GM12878 (cell line): ENCODE measurements around the gene SPN.

Experiments
- CEBPZ ChIP-seq: fragments of 150-350 bp; IDR thresholded peaks from 2 replicates; pipeline ENCODE4 v1.6.1; 2016; ENCODE audit warnings: low read depth, low read length
- CTCF ChIP-seq, 3 experiments: IDR thresholded peaks in 2 of 3; conservative IDR thresholded peaks in 1 of 3; 2 replicates each; pipeline ENCODE4 v1.5.1; 2011; ENCODE audit warnings: low read depth in 3 of 3, low read length in 3 of 3, mild to moderate bottlenecking in 3 of 3, control low read depth in 2 of 3, moderate library complexity in 2 of 3, inconsistent platforms in 1 of 3, mixed read lengths in 1 of 3; ENCODE audit not compliant: control insufficient read depth in 2 of 3, insufficient read depth in 1 of 3; ENCODE audit errors: extremely low read depth in 1 of 3
- EP300 ChIP-seq, 2 experiments: fragments of 150-350 bp in 1 of 2; IDR thresholded peaks; 2 replicates each; pipeline ENCODE4 v1.6.1; 2011 to 2012; ENCODE audit warnings: low read depth in 2 of 2, low read length in 2 of 2, borderline replicate concordance in 1 of 2, improper control_type of control experiment in 1 of 2, inconsistent platforms in 1 of 2; ENCODE audit not compliant: control insufficient read depth in 1 of 2
- EZH2 ChIP-seq: IDR thresholded peaks from 2 replicates; pipeline ENCODE4 v1.6.1; 2012; ENCODE audit warnings: low read depth, mild to moderate bottlenecking, control low read depth, inconsistent platforms, low read length, borderline replicate concordance; ENCODE audit not compliant: control insufficient read depth
- POLR2A ChIP-seq: IDR thresholded peaks from 2 replicates; pipeline ENCODE4 v1.6.1; 2011; ENCODE audit warnings: low read depth, mild to moderate bottlenecking, low read length
- RAD21 ChIP-seq: IDR thresholded peaks from 2 replicates; pipeline ENCODE4 v1.6.1; 2011; ENCODE audit warnings: mild to moderate bottlenecking, low read depth, low read length, moderate library complexity; ENCODE audit not compliant: insufficient read depth
- REST ChIP-seq: IDR thresholded peaks from 2 replicates; pipeline ENCODE4 v1.6.1; 2012; ENCODE audit warnings: mild to moderate bottlenecking, low read depth, low read length
- SUZ12 ChIP-seq: fragments of 200-600 bp; sonication (generic); IDR thresholded peaks from one replicate; pipeline ENCODE4 v1.6.1; 2018; ENCODE audit warnings: antibody characterized with exemption, mild to moderate bottlenecking; ENCODE audit not compliant: unreplicated experiment
- TAF1 ChIP-seq: IDR thresholded peaks from 2 replicates; pipeline ENCODE4 v1.6.1; 2011; ENCODE audit warnings: mild to moderate bottlenecking, low read depth, low read length, borderline replicate concordance
- ZBTB33 ChIP-seq: fragments of 450-650 bp; IDR thresholded peaks from 2 replicates; pipeline ENCODE4 v1.6.1; 2017; ENCODE audit warnings: mild to moderate bottlenecking
- ZNF384 ChIP-seq: IDR thresholded peaks from 2 replicates; pipeline ENCODE4 v1.6.1; 2012; ENCODE audit warnings: low read depth, mild to moderate bottlenecking, low read length, improper control_type of control experiment, borderline replicate concordance
- ZNF622 ChIP-seq: fragments of 450-650 bp; IDR thresholded peaks from 2 replicates; pipeline ENCODE4 v1.6.1; 2017; ENCODE audit warnings: mild to moderate bottlenecking, inconsistent platforms
- ZZZ3 ChIP-seq: IDR thresholded peaks from 2 replicates; pipeline ENCODE4 v1.6.1; 2011; ENCODE audit warnings: low read depth; ENCODE audit not compliant: control insufficient read depth, insufficient read length

GRCh38 chr16:29714972-29715371, 51.9 kb downstream of the SPN start:
- no peak for TF ChIP-seq RAD21
- no peak for TF ChIP-seq EZH2
- TF ChIP-seq ZNF384, result no peak
- no peak for TF ChIP-seq SUZ12
- no peak for TF ChIP-seq TAF1
- TF ChIP-seq CEBPZ, result no peak
- no peak for TF ChIP-seq CTCF (IDR thresholded peaks at IDR 0.05 in 2 of 3, conservative IDR thresholded peaks at IDR 0.05 in 1 of 3; ENCODE audit: control insufficient read depth in 2 of 3, extremely low read depth in 1 of 3, insufficient read depth in 1 of 3, low read depth in 3 of 3, low read length in 3 of 3)
- no peak for TF ChIP-seq ZBTB33
- TF ChIP-seq EP300 (IDR thresholded peaks at IDR 0.05; ENCODE audit: borderline replicate concordance in 1 of 2, control insufficient read depth in 1 of 2, low read depth in 2 of 2, low read length in 2 of 2), result no peak
- no peak for TF ChIP-seq ZNF622
- no peak for TF ChIP-seq REST
- TF ChIP-seq ZZZ3, result no peak
- TF ChIP-seq POLR2A, result no peak
